ENCODE data around the gene CAMK1D.
"Not testable (repeated sequence)": the region's sequence is repeated elsewhere in the genome, so short reads cannot be mapped to it uniquely, and the experiment has no call there.

Gene CAMK1D

DNA sequence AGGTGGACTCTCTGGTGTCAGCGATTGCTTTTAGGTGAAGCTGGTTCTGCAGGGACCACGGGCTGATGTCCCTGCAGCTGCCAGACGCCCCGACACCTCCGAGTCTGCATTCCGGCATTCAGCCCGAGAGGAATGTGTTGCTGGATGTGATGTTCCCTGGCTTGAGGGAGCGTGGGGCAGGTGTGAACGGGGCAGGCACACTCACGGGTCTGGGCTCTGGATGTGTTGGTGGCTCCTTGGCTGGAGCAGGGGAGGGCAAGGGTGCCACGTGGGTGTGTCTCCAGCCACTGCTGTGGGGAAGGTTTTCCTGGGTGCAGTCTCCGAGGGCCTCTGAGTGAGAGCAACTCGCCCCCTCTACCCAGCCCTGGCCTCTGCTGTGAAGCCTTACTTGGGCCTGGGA is 140.5 kb downstream of the CAMK1D start:
- no peaks in the 10 kb centered on the region for H3K36me3 ChIP-seq (ENCODE audit: control insufficient read depth, insufficient read depth, low read length)
- no peaks in the 10 kb centered on the region for H3K9me3 ChIP-seq (ENCODE audit: control insufficient read depth, low read length)
- no peak overlapping the region for H3K27ac ChIP-seq (ENCODE audit: insufficient read depth, low read depth, low read length, poor library complexity, severe bottlenecking)
- no peaks in the 10 kb centered on the region for H3K27me3 ChIP-seq (ENCODE audit: control insufficient read depth, insufficient read depth, low read length, poor library complexity, severe bottlenecking)
- 89 to 90% methylated on average over 13 of the region's 13 CpGs for WGBS, 2 experiments
- no peak overlapping the region for H3K4me3 ChIP-seq (ENCODE audit: insufficient read depth, low read depth, low read length)
- H3K4me1 ChIP-seq (ENCODE audit: control insufficient read depth, insufficient read depth, low read length), result no peaks in the 10 kb centered on the region

DNA sequence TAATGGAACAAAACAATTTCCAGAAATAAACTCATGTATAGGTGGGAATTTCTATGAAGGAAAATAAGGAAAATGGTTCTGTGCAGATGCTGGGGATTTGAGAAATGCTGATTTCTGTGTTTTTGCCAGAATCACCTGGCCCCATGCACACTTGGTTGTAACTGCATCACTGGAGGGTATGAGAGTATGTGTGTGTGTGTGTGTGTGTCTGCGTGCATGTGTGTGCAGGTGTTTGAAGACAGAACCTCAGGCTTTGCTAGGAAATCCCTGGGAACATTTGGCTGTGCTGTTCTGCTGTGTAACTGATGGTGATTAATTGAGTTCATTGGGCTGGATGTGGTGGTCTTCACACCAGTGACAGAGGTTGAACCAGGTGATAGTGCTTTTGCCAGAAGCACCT is 141.6 kb downstream of the CAMK1D start:
- Histone ChIP-seq H3K36me3 (ENCODE audit: control insufficient read depth, insufficient read depth, low read length) (no peaks in the 10 kb centered on the region), H3K27ac (ENCODE audit: insufficient read depth, low read depth, low read length, poor library complexity, severe bottlenecking) (no peak overlapping the region), H3K4me1 (ENCODE audit: control insufficient read depth, insufficient read depth, low read length) (no peaks in the 10 kb centered on the region), H3K9me3 (ENCODE audit: control insufficient read depth, low read length) (no peaks in the 10 kb centered on the region), H3K4me3 (ENCODE audit: insufficient read depth, low read depth, low read length) (no peak overlapping the region), H3K27me3 (ENCODE audit: control insufficient read depth, insufficient read depth, low read length, poor library complexity, severe bottlenecking) (no peaks in the 10 kb centered on the region)
- 71 to 98% methylated on average over 1 of the region's 1 CpG for WGBS, 2 experiments

DNA sequence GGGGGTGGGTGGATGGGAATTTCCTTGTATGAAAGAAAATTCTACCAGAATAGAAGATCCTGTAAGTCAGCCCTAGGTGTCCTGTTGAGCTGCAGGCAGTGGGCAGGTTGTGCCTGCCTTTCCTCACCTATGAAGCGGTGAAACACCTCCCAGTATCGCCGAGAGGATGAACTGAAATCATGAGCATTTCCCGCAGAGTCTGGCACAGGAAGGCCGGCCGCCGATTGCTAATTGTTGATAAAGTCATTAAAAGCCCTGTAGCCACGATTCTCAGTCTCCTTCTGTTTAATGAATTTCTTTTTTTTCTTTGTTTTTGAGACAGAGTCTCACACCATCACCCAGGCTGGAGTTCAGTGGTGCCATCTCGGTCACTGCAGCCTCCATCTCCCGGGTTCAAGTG is 142.1 kb downstream of the CAMK1D start:
- no peaks in the 10 kb centered on the region for H3K9me3 ChIP-seq (ENCODE audit: control insufficient read depth, low read length)
- H3K27me3 ChIP-seq (ENCODE audit: control insufficient read depth, insufficient read depth, low read length, poor library complexity, severe bottlenecking), result no peaks in the 10 kb centered on the region

DNA sequence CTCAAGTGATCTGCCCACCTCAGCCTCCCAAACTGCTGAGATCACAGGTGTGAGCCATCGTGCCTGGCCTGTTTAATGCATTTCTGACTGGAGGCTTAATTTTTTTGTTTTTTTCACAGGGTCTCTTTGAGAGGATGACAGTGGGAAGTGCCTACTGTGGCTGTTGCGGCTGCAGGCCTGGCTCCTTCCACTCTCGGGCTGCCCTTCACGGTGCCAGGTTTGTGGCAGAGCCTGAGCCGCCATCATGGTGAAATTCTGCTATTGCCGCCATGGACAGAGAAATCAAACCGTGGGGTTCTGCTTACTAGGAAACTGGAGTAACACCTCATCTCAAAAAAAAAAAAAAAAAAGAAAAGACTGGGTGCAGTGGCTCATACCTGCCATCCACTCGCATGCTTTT is 142.7 kb downstream of the CAMK1D start:
- Histone ChIP-seq H3K4me3 (ENCODE audit: insufficient read depth, low read depth, low read length) (no peak overlapping the region), H3K27me3 (ENCODE audit: control insufficient read depth, insufficient read depth, low read length, poor library complexity, severe bottlenecking) (no peaks in the 10 kb centered on the region), H3K36me3 (ENCODE audit: control insufficient read depth, insufficient read depth, low read length) (no peaks in the 10 kb centered on the region), H3K9me3 (ENCODE audit: control insufficient read depth, low read length) (no peaks in the 10 kb centered on the region), H3K27ac (ENCODE audit: insufficient read depth, low read depth, low read length, poor library complexity, severe bottlenecking) (no peak overlapping the region), H3K4me1 (ENCODE audit: control insufficient read depth, insufficient read depth, low read length) (no peaks in the 10 kb centered on the region)
- 91 to 92% methylated on average over 8 of the region's 8 CpGs for WGBS, 2 experiments

More for the DNA sequence above, 142.1 kb downstream of the CAMK1D start:
- Histone ChIP-seq H3K36me3 (ENCODE audit: control insufficient read depth, insufficient read depth, low read length) (no peaks in the 10 kb centered on the region), H3K4me3 (ENCODE audit: insufficient read depth, low read depth, low read length) (no peak overlapping the region), H3K4me1 (ENCODE audit: control insufficient read depth, insufficient read depth, low read length) (no peaks in the 10 kb centered on the region), H3K27ac (ENCODE audit: insufficient read depth, low read depth, low read length, poor library complexity, severe bottlenecking) (no peak overlapping the region)
- 90 to 94% methylated on average over 10 of the region's 10 CpGs for WGBS, 2 experiments

DNA sequence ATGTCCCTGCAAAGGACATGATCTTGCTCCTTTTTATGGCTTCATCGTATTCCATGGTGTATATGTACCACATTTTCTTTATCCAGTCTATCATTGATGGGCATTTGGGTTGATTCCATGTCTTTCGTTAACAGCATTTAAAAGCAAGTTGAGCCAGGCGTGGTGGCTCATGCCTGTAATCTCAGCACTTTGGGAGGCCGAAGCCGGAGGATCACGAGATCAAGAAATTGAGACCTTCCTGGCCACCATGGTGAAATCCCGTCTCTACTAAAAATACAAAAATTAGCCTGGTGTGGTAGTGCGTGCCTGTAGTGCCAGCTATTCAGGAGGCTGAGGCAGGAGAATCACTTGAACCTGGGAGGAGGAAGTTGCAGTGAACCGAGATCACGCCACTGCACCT is 147.7 kb downstream of the CAMK1D start:
- H3K27ac ChIP-seq (ENCODE audit: insufficient read depth, low read depth, low read length, poor library complexity, severe bottlenecking); H3K27me3 ChIP-seq (ENCODE audit: control insufficient read depth, insufficient read depth, low read length, poor library complexity, severe bottlenecking); H3K36me3 ChIP-seq (ENCODE audit: control insufficient read depth, insufficient read depth, low read length); H3K4me1 ChIP-seq (ENCODE audit: control insufficient read depth, insufficient read depth, low read length); H3K9me3 ChIP-seq (ENCODE audit: control insufficient read depth, low read length); H3K4me3 ChIP-seq (ENCODE audit: insufficient read depth, low read depth, low read length): not testable (repeated sequence)
- WGBS, 2 experiments, result 91 to 96% methylated on average over 10 of the region's 10 CpGs

DNA sequence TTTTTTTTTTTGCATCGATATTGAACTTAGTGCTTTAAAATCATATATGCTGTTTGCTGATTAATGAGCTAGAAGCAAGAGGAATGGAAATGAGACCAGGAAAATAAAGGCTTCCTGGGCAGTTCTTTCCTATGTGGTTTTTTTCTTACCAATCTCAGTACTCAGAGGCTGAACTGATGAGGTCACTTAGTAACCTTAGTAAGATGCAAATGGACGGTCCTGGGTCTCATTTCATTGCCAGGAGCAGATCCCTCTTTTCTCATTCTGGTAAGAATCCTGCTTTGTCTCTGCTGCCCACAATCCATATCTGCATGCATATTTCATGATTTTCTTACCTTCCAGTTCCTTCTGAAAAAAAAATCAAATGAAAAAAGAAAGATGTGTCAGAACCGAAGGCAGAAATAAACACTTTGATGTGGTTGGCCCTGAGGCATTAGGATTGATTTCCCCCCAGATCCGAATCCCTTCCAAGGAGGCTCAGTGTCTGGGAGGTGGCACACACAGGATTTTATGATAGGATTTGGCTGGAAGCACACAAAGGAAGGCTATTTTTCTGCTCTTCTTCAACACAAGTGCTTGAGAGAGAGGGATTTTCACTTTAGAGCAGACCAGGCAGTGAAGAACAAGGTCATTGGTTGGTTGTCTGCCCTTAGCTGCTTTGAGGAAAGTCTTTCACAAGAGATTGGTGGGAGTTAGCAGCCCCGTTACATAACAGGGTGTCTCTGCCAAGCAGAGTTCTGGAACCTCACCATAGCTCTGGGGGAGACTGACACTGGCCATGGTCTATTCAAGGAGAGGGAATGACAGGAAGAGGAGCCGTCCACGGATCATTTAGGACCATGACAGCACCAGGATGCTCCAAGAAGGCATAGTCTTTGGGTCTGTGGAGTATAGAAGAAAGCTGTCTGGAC is 150.0 kb downstream of the CAMK1D start:
- WGBS, 2 experiments, result 85% methylated on average over 6 of the region's 7 CpGs
- Histone ChIP-seq H3K36me3 (ENCODE audit: control insufficient read depth, insufficient read depth, low read length) (no peaks in the 10 kb centered on the region), H3K9me3 (ENCODE audit: control insufficient read depth, low read length) (no peaks in the 10 kb centered on the region), H3K27ac (ENCODE audit: insufficient read depth, low read depth, low read length, poor library complexity, severe bottlenecking) (no peak overlapping the region), H3K4me3 (ENCODE audit: insufficient read depth, low read depth, low read length) (no peak overlapping the region), H3K27me3 (ENCODE audit: control insufficient read depth, insufficient read depth, low read length, poor library complexity, severe bottlenecking) (no peaks in the 10 kb centered on the region), H3K4me1 (ENCODE audit: control insufficient read depth, insufficient read depth, low read length) (no peaks in the 10 kb centered on the region)

DNA sequence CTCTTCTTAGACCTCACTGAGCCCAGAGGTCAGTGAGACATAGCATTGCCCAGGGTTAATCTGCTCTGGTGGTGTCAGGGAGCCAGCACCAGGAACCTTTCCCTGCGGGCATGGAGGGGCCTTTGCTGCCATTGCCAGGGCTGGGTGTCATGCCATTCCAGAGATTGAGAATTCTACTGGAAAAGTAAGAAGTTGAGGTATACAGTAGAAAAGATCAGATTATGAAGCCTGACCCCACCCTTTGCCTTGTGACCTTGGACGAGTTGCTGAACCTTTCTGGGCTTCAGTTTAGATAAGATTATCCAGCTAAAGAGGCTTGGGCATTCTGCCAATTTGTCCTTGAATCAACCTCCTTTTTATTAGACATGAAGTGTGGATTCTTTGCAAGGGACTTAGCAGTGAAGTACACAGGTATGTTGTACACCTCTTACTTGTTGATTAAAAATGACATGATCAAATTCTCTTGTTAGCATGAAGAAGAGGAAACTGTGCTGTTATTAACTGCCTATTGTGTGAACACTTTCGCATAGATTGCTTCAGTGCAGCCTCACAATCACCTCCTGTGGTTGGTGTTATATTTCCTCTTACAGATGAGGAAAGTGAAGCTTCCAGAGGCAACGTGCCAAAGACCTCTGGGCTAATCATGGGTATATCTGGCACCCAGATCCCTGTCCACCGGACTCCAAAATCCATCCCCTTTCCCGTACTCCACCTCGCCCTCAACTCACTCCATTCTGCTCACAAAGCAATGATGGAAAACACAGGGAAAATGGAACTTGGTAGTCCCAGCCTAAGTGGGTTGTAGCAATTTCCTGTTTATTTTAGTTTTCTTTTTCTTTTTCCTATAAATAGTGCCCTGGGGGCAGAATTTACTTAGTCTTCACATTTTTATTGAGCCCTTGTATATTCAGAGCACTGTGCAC is 151.3 kb downstream of the CAMK1D start:
- Histone ChIP-seq H3K4me1 (ENCODE audit: control insufficient read depth, insufficient read depth, low read length) (no peaks in the 10 kb centered on the region), H3K27ac (ENCODE audit: insufficient read depth, low read depth, low read length, poor library complexity, severe bottlenecking) (no peak overlapping the region), H3K4me3 (ENCODE audit: insufficient read depth, low read depth, low read length) (no peak overlapping the region), H3K9me3 (ENCODE audit: control insufficient read depth, low read length) (no peaks in the 10 kb centered on the region), H3K27me3 (ENCODE audit: control insufficient read depth, insufficient read depth, low read length, poor library complexity, severe bottlenecking) (no peaks in the 10 kb centered on the region), H3K36me3 (ENCODE audit: control insufficient read depth, insufficient read depth, low read length) (no peaks in the 10 kb centered on the region)
- 80 to 88% methylated on average over 7 of the region's 7 CpGs for WGBS, 2 experiments

DNA sequence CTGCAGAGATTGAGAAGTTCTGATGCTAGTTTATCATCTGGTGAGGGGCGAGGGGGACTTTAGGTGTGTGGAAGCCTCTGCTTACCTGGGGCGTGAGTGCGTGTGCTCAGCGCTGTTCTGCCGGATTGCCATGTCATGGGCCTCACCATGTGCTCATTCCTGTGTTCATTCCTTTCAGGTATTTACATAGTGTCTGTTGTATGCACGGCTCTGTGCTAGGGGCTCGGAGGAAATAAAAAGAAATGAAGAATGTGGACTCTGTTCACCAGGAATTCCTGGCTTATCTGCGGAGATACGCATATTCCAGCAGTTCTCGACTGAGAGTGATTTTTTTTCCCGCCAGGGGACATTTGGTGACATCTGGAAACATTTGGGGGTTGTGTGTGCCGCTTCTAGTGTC is 152.0 kb downstream of the CAMK1D start:
- Histone ChIP-seq H3K27ac (ENCODE audit: insufficient read depth, low read depth, low read length, poor library complexity, severe bottlenecking) (no peak overlapping the region), H3K4me1 (ENCODE audit: control insufficient read depth, insufficient read depth, low read length) (no peaks in the 10 kb centered on the region), H3K9me3 (ENCODE audit: control insufficient read depth, low read length) (no peaks in the 10 kb centered on the region), H3K27me3 (ENCODE audit: control insufficient read depth, insufficient read depth, low read length, poor library complexity, severe bottlenecking) (no peaks in the 10 kb centered on the region), H3K36me3 (ENCODE audit: control insufficient read depth, insufficient read depth, low read length) (no peaks in the 10 kb centered on the region), H3K4me3 (ENCODE audit: insufficient read depth, low read depth, low read length) (no peak overlapping the region)
- WGBS, 2 experiments, result 85% methylated on average over 11 to 12 of the region's 12 CpGs

DNA sequence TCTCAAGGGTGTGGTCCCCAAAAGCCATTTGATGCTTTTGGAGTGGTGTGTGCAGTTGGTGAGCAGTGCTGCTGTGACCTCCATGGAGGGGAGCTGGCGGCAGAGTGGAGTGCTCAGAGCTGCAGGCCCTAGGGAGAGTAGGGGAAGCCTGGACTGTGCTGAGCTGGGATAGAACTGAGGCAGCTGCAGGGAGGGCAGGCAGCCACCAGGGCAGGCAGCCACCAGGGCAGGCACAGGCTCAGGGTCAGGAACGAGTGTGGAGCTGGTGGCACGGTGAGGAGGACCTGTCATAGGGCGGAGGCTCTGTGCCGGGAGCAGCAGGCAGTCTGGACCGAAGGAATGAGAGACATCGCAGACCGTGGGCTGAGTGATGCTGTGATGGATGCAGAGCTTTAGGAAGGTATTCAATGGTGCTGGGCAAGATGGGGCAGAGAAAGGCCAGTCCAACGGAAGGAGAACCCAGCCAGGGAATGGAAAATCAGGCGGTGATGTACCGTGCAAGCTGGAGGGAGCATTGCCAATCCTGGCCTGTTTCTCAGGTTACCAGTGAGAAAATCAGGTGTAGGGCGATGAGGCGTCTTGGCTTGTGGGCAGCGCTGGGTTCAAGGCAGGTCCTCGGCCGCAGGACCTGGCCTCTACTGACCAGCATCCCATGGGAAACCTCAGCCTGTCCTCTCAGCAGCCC is 152.6 kb downstream of the CAMK1D start:
- WGBS, 2 experiments, result 87% methylated on average over 16 of the region's 16 CpGs
- H3K27ac ChIP-seq (ENCODE audit: insufficient read depth, low read depth, low read length, poor library complexity, severe bottlenecking), result no peak overlapping the region
- no peak overlapping the region for H3K4me3 ChIP-seq (ENCODE audit: insufficient read depth, low read depth, low read length)

More for the DNA sequence above, 152.6 kb downstream of the CAMK1D start:
- Histone ChIP-seq H3K36me3 (ENCODE audit: control insufficient read depth, insufficient read depth, low read length) (no peaks in the 10 kb centered on the region), H3K27me3 (ENCODE audit: control insufficient read depth, insufficient read depth, low read length, poor library complexity, severe bottlenecking) (no peaks in the 10 kb centered on the region), H3K9me3 (ENCODE audit: control insufficient read depth, low read length) (no peaks in the 10 kb centered on the region), H3K4me1 (ENCODE audit: control insufficient read depth, insufficient read depth, low read length) (no peaks in the 10 kb centered on the region)
